Spleen (tissue), 11 donors: Measurements from ENCODE around the gene GADD45GIP1. TPM values are rescaled to one million over a fixed set of nuclear protein-coding genes. Genes with fewer than 3 reads are reported as not detected.
"Not testable (repeated sequence)": the region's sequence is repeated elsewhere in the genome, so short reads cannot be mapped to it uniquely, and the experiment has no call there.

Source experiments
- DNase-seq: peaks from one replicate; pipeline ENCODE4 v3.0.0-alpha.2; 2020
- H3K27ac ChIP-seq, 8 donors: fragments of 200-600 bp; sonication (generic) in 7 of 8; 1 replicate in 4 of 8; 2 replicates in 4 of 8; pipeline versions ENCODE4 v1.5.0 to v1.8.0; 2016 to 2021; ENCODE audit warnings: inconsistent platforms in 4 of 8, mild to moderate bottlenecking in 4 of 8, moderate library complexity in 1 of 8
- H3K27me3 ChIP-seq, 7 donors: fragments of 200-600 bp; sonication (generic) in 6 of 7; replicated peaks in 1 of 7; 1 replicate in 4 of 7; 2 replicates in 3 of 7; pipeline versions ENCODE4 v1.5.0 to v1.8.0; 2016 to 2021; ENCODE audit warnings: inconsistent platforms in 3 of 7, mild to moderate bottlenecking in 1 of 7
- H3K36me3 ChIP-seq, 6 donors: fragments of 200-600 bp; sonication (generic) in 5 of 6; 1 replicate in 4 of 6; 2 replicates in 2 of 6; pipeline versions ENCODE4 v1.5.0 to v1.8.0; 2016 to 2021; ENCODE audit warnings: inconsistent platforms in 2 of 6
- H3K4me1 ChIP-seq, 6 donors: fragments of 200-600 bp; sonication (generic) in 5 of 6; 1 replicate in 3 of 6; 2 replicates in 3 of 6; pipeline versions ENCODE4 v1.5.0 to v1.8.0; 2016 to 2021; ENCODE audit warnings: inconsistent platforms in 3 of 6
- H3K4me3 ChIP-seq, 8 donors: fragments of 200-600 bp; sonication (generic) in 7 of 8; 1 replicate in 4 of 8; 2 replicates in 4 of 8; pipeline versions ENCODE4 v1.5.0 to v1.8.0; 2016 to 2021; ENCODE audit warnings: inconsistent platforms in 4 of 8, mild to moderate bottlenecking in 4 of 8, moderate library complexity in 2 of 8
- H3K9me3 ChIP-seq, 8 donors: fragments of 200-600 bp; sonication (generic) in 7 of 8; 1 replicate in 4 of 8; 2 replicates in 4 of 8; pipeline versions ENCODE4 v1.5.0 to v1.8.0; 2016 to 2021; ENCODE audit warnings: inconsistent platforms in 4 of 8
- CTCF ChIP-seq, 11 experiments: fragments of 200-600 bp in 7 of 11; fragments of 450-650 bp in 4 of 11; sonication (generic) in 4 of 11; IDR thresholded peaks in 8 of 11; conservative IDR thresholded peaks in 3 of 11; 1 replicate in 7 of 11; 2 replicates in 4 of 11; pipeline versions ENCODE4 v1.4.0 to v1.8.0; 2016 to 2021; ENCODE audit warnings: antibody characterized with exemption in 11 of 11, inconsistent platforms in 4 of 11, mild to moderate bottlenecking in 1 of 11
- POLR2A ChIP-seq, 3 donors: fragments of 450-650 bp; IDR thresholded peaks; one replicate each; pipeline ENCODE4 v1.5.1; 2017; ENCODE audit warnings: antibody characterized with exemption in 3 of 3, mild to moderate bottlenecking in 1 of 3
- POLR2AphosphoS5 ChIP-seq, 3 donors: sonication (generic); formaldehyde crosslinking; IDR thresholded peaks; one replicate each; pipeline ENCODE4 v1.5.1; 2017; ENCODE audit warnings: antibody characterized with exemption in 3 of 3
- WGBS, 5 donors: extraction: QIAGEN DNeasy Blood & Tissue Kit in 3 of 5; methylation state at CpG; one replicate each; pipeline versions ENCODE4 v1.1.5 to v1.1.7; 2013 to 2018; 5-methylcytosine and 5-hydroxymethylcytosine counted together
- intact Hi-C: fragments of 100-400 bp; cut with DNase I; formaldehyde crosslinking; loops from one replicate; pipeline ENCODE4 v1.15.0; 2023; ENCODE audit warnings: low total_unique reads
- polyA plus RNA-seq, 3 donors: library from polyadenylated mRNA; stranded (reverse); fragments of 200-250 nt; gene quantifications; one replicate each; pipeline ENCODE4 v1.2.1, GENCODE V29; 2013
- total RNA-seq, 7 donors: library from RNA; depleted of rRNA in 3 of 7; stranded (reverse); fragments of >200 nt in 3 of 7; fragmentation: NEBNext Ultra II Directional in 4 of 7; extraction: Animal tissue kit (Norgen Biotek cat#: 25700) in 4 of 7; gene quantifications; one replicate each; pipeline versions ENCODE4 v1.1.0 to v1.2.1, GENCODE V29; 2016 to 2021
- donor health status: healthy with polysubstance abuse.
- donor health status: DM: no; HTN: no; CAD: no; lungs with moderate emphysema.
- donor health status: DM: no; HTN: no; CAD: no.
- donor health status: Bipolar disorder and iron deficiency.
- donor health status: healthy.
- donor health status: DM: no; HTN: no; CAD: no.
- donor health status: DM: yes; HTN: yes; CAD: no.

Gene GADD45GIP1
- total and polyA plus RNA-seq, 10 donors, result 12.8 to 47.9 (median 21.8) TPM

DNA sequence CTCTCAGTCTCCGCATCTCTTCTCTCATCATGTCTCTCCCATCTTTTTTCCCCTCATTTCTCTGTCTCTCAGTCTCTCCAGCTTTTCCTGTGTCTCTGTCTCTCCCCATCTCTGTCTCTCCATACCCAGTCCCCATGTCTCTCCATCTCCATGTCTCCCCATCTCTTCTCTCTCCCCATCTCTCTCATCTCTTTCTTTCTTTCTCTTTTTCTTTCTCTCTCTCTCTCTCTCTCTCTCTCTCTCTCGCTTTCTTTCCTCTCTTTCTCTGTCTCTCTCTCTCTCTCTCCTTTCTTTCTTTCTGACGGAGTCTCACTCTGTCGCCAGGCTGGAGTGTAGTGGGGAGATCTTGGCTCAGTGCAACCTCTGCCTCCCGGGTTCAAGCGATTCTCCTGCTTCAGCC lies 25.6 kb upstream of the GADD45GIP1 start:
- no peak for DNase-seq
- H3K4me1 ChIP-seq, result peaks cover 0 to 39% (median 18%) of the 10 kb centered on the region in 6 donors
- no peak for TF ChIP-seq POLR2AphosphoS5 (IDR thresholded peaks at IDR 0.05)
- no peak for TF ChIP-seq POLR2A (IDR thresholded peaks at IDR 0.05)
- TF ChIP-seq CTCF (IDR thresholded peaks at IDR 0.05 in 8 of 11, conservative IDR thresholded peaks at IDR 0.05 in 3 of 11), result no peak
- H3K36me3 ChIP-seq, result no peaks in the 10 kb centered on the region
- 85 to 93% (median 90%) methylated on average over 6 of the region's 6 CpGs for WGBS, 5 donors
- H3K9me3 ChIP-seq, result no peaks in the 10 kb centered on the region
- no peak overlapping the region for H3K4me3 ChIP-seq
- no peak overlapping the region for H3K27ac ChIP-seq
- peaks cover 0 to 43% (median 0%) of the 10 kb centered on the region in 7 donors for H3K27me3 ChIP-seq
- intact Hi-C loops, result loop anchor here (2.0 to 10.0 kb wide), 2 partner anchors 52 to 112 kb away; no protein-coding TSS in a partner anchor

DNA sequence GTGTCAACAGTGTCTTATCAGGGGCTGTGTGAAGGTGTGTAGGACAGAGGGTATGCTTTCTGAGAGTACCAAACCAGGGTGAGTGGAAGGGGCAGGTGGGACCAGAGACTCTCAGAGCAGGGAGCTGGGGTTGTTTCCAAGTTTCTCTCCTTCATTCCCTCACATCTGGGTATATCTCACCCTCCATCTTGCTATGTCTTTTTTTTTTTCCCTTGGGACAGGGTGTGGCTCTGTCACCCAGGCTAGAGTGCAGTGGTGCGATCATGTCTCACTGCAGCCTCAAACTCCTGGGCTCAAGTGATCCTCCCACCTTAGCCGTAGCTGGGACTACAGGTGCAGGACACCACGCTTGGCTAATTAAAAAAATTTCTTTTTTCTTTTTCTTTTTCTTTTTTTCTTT lies 23.0 kb upstream of the GADD45GIP1 start:
- no peak for DNase-seq
- no peak overlapping the region for H3K4me3 ChIP-seq
- TF ChIP-seq CTCF (IDR thresholded peaks at IDR 0.05 in 8 of 11, conservative IDR thresholded peaks at IDR 0.05 in 3 of 11) (no peak), POLR2A (IDR thresholded peaks at IDR 0.05) (no peak), POLR2AphosphoS5 (IDR thresholded peaks at IDR 0.05) (no peak)
- no peaks in the 10 kb centered on the region for H3K9me3 ChIP-seq
- WGBS, 5 donors, result 67 to 81% (median 79%) methylated on average over 3 of the region's 3 CpGs
- H3K27ac ChIP-seq, result no peak overlapping the region
- peaks cover 0 to 59% (median 5%) of the 10 kb centered on the region in 7 donors for H3K27me3 ChIP-seq
- H3K36me3 ChIP-seq, result no peaks in the 10 kb centered on the region
- peaks cover 0 to 33% (median 17%) of the 10 kb centered on the region in 6 donors for H3K4me1 ChIP-seq
- intact Hi-C loops, result loop anchor here (5.0 to 10.0 kb wide), 4 partner anchors 55 to 605 kb away; no protein-coding TSS in a partner anchor

GRCh38 chr19:12976109-12976508 lies 19.1 kb upstream of the GADD45GIP1 start:
- intact Hi-C loops, result loop anchor here (5.0 to 10.0 kb wide), 3 partner anchors 86 to 609 kb away; no protein-coding TSS in a partner anchor
- peaks cover 0 to 36% (median 8%) of the 10 kb centered on the region in 7 donors for H3K27me3 ChIP-seq
- not testable (repeated sequence) for H3K4me3 ChIP-seq, H3K36me3 ChIP-seq, DNase-seq, H3K9me3 ChIP-seq, H3K27ac ChIP-seq
- WGBS, 5 donors, result 87 to 92% (median 89%) methylated on average over 7 of the region's 7 CpGs
- peaks cover 0 to 11% (median 4%) of the 10 kb centered on the region in 6 donors for H3K4me1 ChIP-seq

DNA sequence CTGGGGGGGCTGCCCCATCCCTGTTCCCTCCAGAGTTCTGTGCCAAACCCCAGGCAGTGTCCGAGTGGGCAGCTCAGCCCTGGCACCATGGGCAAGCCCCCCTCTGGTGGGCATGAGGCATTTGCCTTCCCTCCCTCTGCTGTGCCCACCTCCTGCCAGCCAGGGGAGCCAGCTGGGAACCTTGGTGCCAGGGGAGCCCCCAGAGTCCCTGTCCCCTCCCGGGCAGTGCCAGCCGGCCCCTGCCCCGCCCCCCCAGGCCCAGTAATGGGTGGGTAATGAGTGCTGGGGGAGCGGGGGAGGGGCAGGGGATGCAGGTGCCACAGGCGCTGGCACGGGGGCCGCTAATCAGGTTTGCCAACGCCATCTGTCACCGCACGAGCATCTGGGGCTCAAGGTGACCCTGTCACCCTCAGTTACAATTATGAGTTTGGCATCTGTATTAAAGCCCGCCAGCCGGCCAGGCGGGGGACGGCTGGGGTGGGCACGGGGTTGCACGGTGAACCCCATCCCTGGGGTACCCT lies 18.3 kb upstream of the GADD45GIP1 start:
- DNase-seq, result no peak
- WGBS, 5 donors, result 69 to 85% (median 71%) methylated on average over 12 to 17 of the region's 17 CpGs
- Histone ChIP-seq H3K36me3 (no peaks in the 10 kb centered on the region), H3K4me3 (no peak overlapping the region), H3K4me1 (peaks cover 0 to 11% (median 4%) of the 10 kb centered on the region in 6 donors), H3K27me3 (peaks cover 0 to 30% (median 8%) of the 10 kb centered on the region in 7 donors), H3K9me3 (no peaks in the 10 kb centered on the region), H3K27ac (no peak overlapping the region)
- TF ChIP-seq CTCF (IDR thresholded peaks at IDR 0.05 in 8 of 11, conservative IDR thresholded peaks at IDR 0.05 in 3 of 11), result no peak
- TF ChIP-seq POLR2A (IDR thresholded peaks at IDR 0.05), result no peak
- TF ChIP-seq POLR2AphosphoS5 (IDR thresholded peaks at IDR 0.05), result no peak
- intact Hi-C loops, result loop anchor here (5.0 to 10.0 kb wide), 3 partner anchors 87 to 610 kb away; no protein-coding TSS in a partner anchor
